HG03060 (cell line): ENCODE data around the gene GNAL.

Experiments
- ATAC-seq: cut with Tn5 transposase; IDR thresholded peaks from one replicate; pipeline ENCODE4 v1.9.1; 2021; ENCODE audit warnings: low read depth, moderate number of reproducible peaks; ENCODE audit not compliant: unreplicated experiment

The GNAL gene

GRCh38 chr18:11757084-11757590, 68.1 kb downstream of the GNAL start:
- no peak for ATAC-seq

- no peak for ATAC-seq
These were observed 70.4 kb downstream of the GNAL start for GRCh38 chr18:11759456-11759855.

- ATAC-seq = no peak
These were observed 71.6 kb downstream of the GNAL start for GRCh38 chr18:11760498-11761167.

GRCh38 chr18:11761553-11761952, 72.5 kb downstream of the GNAL start:
- ATAC-seq = no peak

- ATAC-seq = no peak
These were observed 73.4 kb downstream of the GNAL start for GRCh38 chr18:11762429-11762828.

- ATAC-seq = no peak
These were observed 78.3 kb downstream of the GNAL start for GRCh38 chr18:11767329-11767728.

- no peak for ATAC-seq
These were observed 78.9 kb downstream of the GNAL start for GRCh38 chr18:11767935-11768334.

- no peak for ATAC-seq
These were observed 86.5 kb downstream of the GNAL start for GRCh38 chr18:11775436-11776174.

GRCh38 chr18:11780042-11780441, 91.0 kb downstream of the GNAL start:
- ATAC-seq = no peak

- no peak for ATAC-seq
These were observed 94.8 kb downstream of the GNAL start for GRCh38 chr18:11783716-11784331.

GRCh38 chr18:11784674-11785304, 95.7 kb downstream of the GNAL start:
- no peak for ATAC-seq

- ATAC-seq = no peak
These were observed 96.5 kb downstream of the GNAL start for GRCh38 chr18:11785444-11786055.

- ATAC-seq = no peak
These were observed 100.8 kb downstream of the GNAL start for GRCh38 chr18:11789716-11790510.

- ATAC-seq = no peak
These were observed 102.1 kb downstream of the GNAL start for GRCh38 chr18:11791131-11791530.

- no peak for ATAC-seq
These were observed 103.6 kb downstream of the GNAL start for GRCh38 chr18:11792632-11793031.

- ATAC-seq = no peak
These were observed 105.1 kb downstream of the GNAL start for GRCh38 chr18:11794195-11794594.

GRCh38 chr18:11795916-11796315, 106.9 kb downstream of the GNAL start:
- no peak for ATAC-seq

GRCh38 chr18:11798271-11798670, 109.2 kb downstream of the GNAL start:
- no peak for ATAC-seq

- ATAC-seq = no peak
These were observed 110.0 kb downstream of the GNAL start for GRCh38 chr18:11799066-11799465.
